ENCODE measurements around the gene ELMO3. TPM values are rescaled to one million over a fixed set of nuclear protein-coding genes. Genes with fewer than 3 reads are reported as not detected.
A peak's percentile ranks its signal among the peaks of the same experiment; 100 is the strongest.

The ELMO3 gene
- total and polyA plus RNA-seq, 2 of the 4 experiments (the other 2 are of a cell fraction) = 0.36 to 1.6 TPM

DNA sequence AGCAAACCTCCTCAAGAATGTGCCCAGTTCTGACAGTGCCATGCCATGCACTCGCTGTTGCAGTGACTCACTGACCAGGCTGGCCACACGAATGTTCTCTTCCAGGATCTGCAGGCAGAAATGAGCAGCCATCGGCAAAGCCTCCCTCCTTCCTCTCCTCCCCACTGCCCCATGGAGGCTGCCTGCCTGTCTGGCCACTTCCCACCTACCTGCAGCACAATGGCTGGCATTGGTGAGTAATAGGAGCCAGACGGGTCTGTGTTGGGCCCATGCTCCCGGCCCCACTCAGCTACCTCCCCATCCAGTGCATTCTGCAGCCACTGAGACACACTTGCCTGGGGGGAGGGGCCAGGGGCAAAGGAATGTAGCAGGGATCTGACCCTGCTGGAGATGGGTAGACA lies 12.4 kb upstream of the ELMO3 start:
- intact Hi-C loops (cut with micrococcal nuclease) = loop anchor here (10.0 kb wide), 1 partner anchor 172 kb away; no protein-coding TSS in a partner anchor
- peaks cover 20% of the 10 kb centered on the region for H3K9me1 ChIP-seq (ENCODE audit: insufficient read depth, low read length)
- no peak overlapping the region for H4K5ac ChIP-seq (ENCODE audit: low read depth, low read length)
- no peak overlapping the region for H2BK20ac ChIP-seq (ENCODE audit: low read depth, low read length)
- in situ Hi-C loops (cut with MboI; ENCODE audit: low sequenced_read_pairs) = no loop called here
- TF ChIP-seq RAD21 (IDR thresholded peaks at IDR 0.05; ENCODE audit: low read length) = no peak
- TF ChIP-seq NFE2L2 (IDR thresholded peaks at IDR 0.05; ENCODE audit: low read depth, low read length) = no peak
- no peak for TF ChIP-seq POLR2A (IDR thresholded peaks at IDR 0.05; ENCODE audit: low read depth, low read length)
- TF ChIP-seq MAZ (IDR thresholded peaks at IDR 0.05; ENCODE audit: borderline replicate concordance, low read depth, low read length) = no peak
- TF ChIP-seq RFX5 (IDR thresholded peaks at IDR 0.05; ENCODE audit: low read depth, low read length) = no peak
- TF ChIP-seq RCOR1 (IDR thresholded peaks at IDR 0.05; ENCODE audit: insufficient replicate concordance, low read length) = no peak
- TF ChIP-seq, protein P1, sequence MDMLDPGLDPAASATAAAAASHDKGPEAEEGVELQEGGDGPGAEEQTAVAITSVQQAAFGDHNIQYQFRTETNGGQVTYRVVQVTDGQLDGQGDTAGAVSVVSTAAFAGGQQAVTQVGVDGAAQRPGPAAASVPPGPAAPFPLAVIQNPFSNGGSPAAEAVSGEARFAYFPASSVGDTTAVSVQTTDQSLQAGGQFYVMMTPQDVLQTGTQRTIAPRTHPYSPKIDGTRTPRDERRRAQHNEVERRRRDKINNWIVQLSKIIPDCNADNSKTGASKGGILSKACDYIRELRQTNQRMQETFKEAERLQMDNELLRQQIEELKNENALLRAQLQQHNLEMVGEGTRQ (IDR thresholded peaks at IDR 0.05; ENCODE audit: low read depth, low read length) = no peak
- no peak for TF ChIP-seq MXI1 (IDR thresholded peaks at IDR 0.05; ENCODE audit: borderline replicate concordance, low read depth, low read length)
- TF ChIP-seq, protein P2, sequence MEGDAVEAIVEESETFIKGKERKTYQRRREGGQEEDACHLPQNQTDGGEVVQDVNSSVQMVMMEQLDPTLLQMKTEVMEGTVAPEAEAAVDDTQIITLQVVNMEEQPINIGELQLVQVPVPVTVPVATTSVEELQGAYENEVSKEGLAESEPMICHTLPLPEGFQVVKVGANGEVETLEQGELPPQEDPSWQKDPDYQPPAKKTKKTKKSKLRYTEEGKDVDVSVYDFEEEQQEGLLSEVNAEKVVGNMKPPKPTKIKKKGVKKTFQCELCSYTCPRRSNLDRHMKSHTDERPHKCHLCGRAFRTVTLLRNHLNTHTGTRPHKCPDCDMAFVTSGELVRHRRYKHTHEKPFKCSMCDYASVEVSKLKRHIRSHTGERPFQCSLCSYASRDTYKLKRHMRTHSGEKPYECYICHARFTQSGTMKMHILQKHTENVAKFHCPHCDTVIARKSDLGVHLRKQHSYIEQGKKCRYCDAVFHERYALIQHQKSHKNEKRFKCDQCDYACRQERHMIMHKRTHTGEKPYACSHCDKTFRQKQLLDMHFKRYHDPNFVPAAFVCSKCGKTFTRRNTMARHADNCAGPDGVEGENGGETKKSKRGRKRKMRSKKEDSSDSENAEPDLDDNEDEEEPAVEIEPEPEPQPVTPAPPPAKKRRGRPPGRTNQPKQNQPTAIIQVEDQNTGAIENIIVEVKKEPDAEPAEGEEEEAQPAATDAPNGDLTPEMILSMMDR (conservative IDR thresholded peaks at IDR 0.05; ENCODE audit: low read depth, low read length) = no peak
- no peak for TF ChIP-seq BHLHE40 (IDR thresholded peaks at IDR 0.05; ENCODE audit: low read depth, low read length)
- ATAC-seq (ENCODE audit: low read depth) (no peak), DNase-seq (no peak)
- H3K56ac ChIP-seq (ENCODE audit: extremely low read depth, insufficient read depth, low read length) = no peak overlapping the region
- H2BK5ac ChIP-seq (ENCODE audit: low read depth, low read length, poor library complexity, severe bottlenecking) = no peak overlapping the region
- H2AK5ac ChIP-seq (ENCODE audit: low read depth, low read length) = no peak overlapping the region
- no peaks in the 10 kb centered on the region for H3K9me3 ChIP-seq (ENCODE audit: control insufficient read depth, insufficient read depth, low read length)
- no peak overlapping the region for H3K27ac ChIP-seq (ENCODE audit: insufficient read depth, low read length)
- H3K4ac ChIP-seq (ENCODE audit: low read depth, low read length) = no peak overlapping the region
- H4K91ac ChIP-seq (ENCODE audit: insufficient read depth, low read depth, low read length) = no peak overlapping the region
- H2BK15ac ChIP-seq (ENCODE audit: low read depth, low read length) = no peak overlapping the region
- POLR2A ChIA-PET (ENCODE audit: unreplicated experiment) = no interaction called here
- no TSS peak for BruUV-seq (replicated peaks)
- H2AFZ ChIP-seq (replicated peaks; ENCODE audit: low read length, poor library complexity) = peak overlapping the region; percentile 23
- H3K4me1 ChIP-seq (ENCODE audit: control insufficient read depth, insufficient read depth, low read length) = peaks cover 13% of the 10 kb centered on the region
- no peaks in the 10 kb centered on the region for H3K36me3 ChIP-seq (ENCODE audit: control insufficient read depth, insufficient read depth, low read length)
- 24% methylated on average over 2 of the region's 5 CpGs; no CpG with 5 or more reads in 1 of the 2 experiments for whole genome bisulfite sequencing, 2 experiments (ENCODE audit: extremely low coverage in 2 of 2, insufficient read length in 1 of 2)
- H4K20me1 ChIP-seq (ENCODE audit: insufficient read depth, low read length) = peaks cover 6% of the 10 kb centered on the region
- no peak overlapping the region for H4K8ac ChIP-seq (ENCODE audit: low read depth in 2 of 2, low read length in 2 of 2)
- no peak overlapping the region for H3K9ac ChIP-seq (ENCODE audit: low read depth, low read length)
- H3K27me3 ChIP-seq (ENCODE audit: control insufficient read depth, insufficient read depth, low read length) = no peaks in the 10 kb centered on the region
- CTCF ChIA-PET = no interaction called here
- no peak overlapping the region for H3K14ac ChIP-seq (replicated peaks; ENCODE audit: low read depth, low read length)
- H3K79me1 ChIP-seq (ENCODE audit: low read depth in 1 of 2, low read length in 2 of 2) = peaks cover 13 to 17% of the 10 kb centered on the region in 2 experiments
- H2BK120ac ChIP-seq (ENCODE audit: low read depth, low read length) = no peak overlapping the region
- no peak overlapping the region for H3K23ac ChIP-seq (ENCODE audit: low read depth, low read length)
- H2AK9ac ChIP-seq (replicated peaks; ENCODE audit: low read depth, low read length, poor library complexity) = peak overlapping the region; percentile 29
- dilution Hi-C loops (cut with HindIII; ENCODE audit: low sequenced_read_pairs, unreplicated experiment) = no loop called here
- 0 out of 2 replicates have a peak overlapping the region, but pooled peaks have one; percentile 9 for H3K4me2 ChIP-seq (ENCODE audit: low read depth, low read length)
- no peak overlapping the region for H3K18ac ChIP-seq (ENCODE audit: low read depth, low read length)
- no peak overlapping the region for H3K4me3 ChIP-seq (ENCODE audit: insufficient read depth, low read depth, low read length)

Measured in IMR-90 (cell line).